Fibroblast of lung (primary cell): ENCODE results near the gene STAC.

ENCODE experiments used
- CTCF ChIP-seq, 2 donors: IDR thresholded peaks in 1 of 2; conservative IDR thresholded peaks in 1 of 2; 1 replicate in 1 of 2; 2 replicates in 1 of 2; pipeline ENCODE4 v1.5.1; 2011 to 2012; ENCODE audit warnings: low read length in 2 of 2, control low read depth in 1 of 2, inconsistent platforms in 1 of 2, low read depth in 1 of 2, mild to moderate bottlenecking in 1 of 2
- EZH2 ChIP-seq: IDR thresholded peaks from 2 replicates; pipeline ENCODE4 v1.5.1; 2012; ENCODE audit warnings: low read length, control low read depth, mild to moderate bottlenecking; ENCODE audit errors: missing control alignments

- no peak for TF ChIP-seq CTCF (conservative IDR thresholded peaks at IDR 0.05 in 1 of 2, IDR thresholded peaks at IDR 0.05 in 1 of 2; ENCODE audit: low read depth in 1 of 2, low read length in 2 of 2)
- no peak for TF ChIP-seq EZH2
These were observed 13.9 kb downstream of the STAC start for GRCh38 chr3:36394176-36394575.
